GM23248 (cell line): Measurements from ENCODE around the gene ATF6. TPM values are rescaled to one million over a fixed set of nuclear protein-coding genes. Genes with fewer than 3 reads are reported as not detected.
A peak's percentile ranks its signal among the peaks of the same experiment; 100 is the strongest.
"Not testable (repeated sequence)": the region's sequence is repeated elsewhere in the genome, so short reads cannot be mapped to it uniquely, and the experiment has no call there.

Experiments
- DNase-seq: peaks from one replicate; pipeline ENCODE4 v3.0.0-alpha.2; 2015
- H2AFZ ChIP-seq: fragments of 200-600 bp; sonication (generic); 2 replicates; pipeline ENCODE4 v1.6.1; 2016; ENCODE audit warnings: antibody characterized with exemption
- H3F3A ChIP-seq: fragments of 200-600 bp; sonication (generic); 2 replicates; pipeline ENCODE4 v1.6.1; 2016; ENCODE audit warnings: mild to moderate bottlenecking, antibody characterized with exemption, mixed run types; ENCODE audit not compliant: insufficient read depth
- H3K27ac ChIP-seq: fragments of 200-600 bp; sonication (generic); 2 replicates; pipeline ENCODE4 v1.5.1; 2016; ENCODE audit warnings: mild to moderate bottlenecking
- H3K27me3 ChIP-seq: fragments of 200-600 bp; sonication (generic); replicated peaks from 2 replicates; pipeline ENCODE4 v1.6.1; 2016; ENCODE audit warnings: mild to moderate bottlenecking; ENCODE audit not compliant: insufficient read depth
- H3K36me3 ChIP-seq: fragments of 200-600 bp; sonication (generic); 2 replicates; pipeline ENCODE4 v1.6.1; 2016; ENCODE audit warnings: low read depth, mild to moderate bottlenecking
- H3K4me1 ChIP-seq: fragments of 200-600 bp; sonication (generic); 2 replicates; pipeline ENCODE4 v1.6.1; 2016; ENCODE audit warnings: mild to moderate bottlenecking; ENCODE audit not compliant: insufficient read depth
- H3K4me2 ChIP-seq: fragments of 200-600 bp; sonication (generic); one replicate; pipeline ENCODE4 v1.6.1; 2016; ENCODE audit warnings: mild to moderate bottlenecking; ENCODE audit not compliant: unreplicated experiment
- H3K4me3 ChIP-seq: fragments of 200-600 bp; sonication (generic); 2 replicates; pipeline ENCODE4 v1.5.1; 2016; ENCODE audit warnings: mild to moderate bottlenecking
- H3K79me2 ChIP-seq: fragments of 200-600 bp; sonication (generic); 2 replicates; pipeline ENCODE4 v1.6.1; 2016; ENCODE audit warnings: mild to moderate bottlenecking; ENCODE audit not compliant: insufficient read depth
- H3K9ac ChIP-seq: fragments of 200-600 bp; sonication (generic); 2 replicates; pipeline ENCODE4 v1.6.1; 2016; ENCODE audit warnings: mild to moderate bottlenecking
- H3K9me2 ChIP-seq: fragments of 200-600 bp; sonication (generic); 2 replicates; pipeline ENCODE4 v1.6.1; 2016; ENCODE audit warnings: mixed run types, mild to moderate bottlenecking, moderate library complexity; ENCODE audit not compliant: insufficient read depth
- H3K9me3 ChIP-seq: fragments of 200-600 bp; sonication (generic); one replicate; pipeline ENCODE4 v1.6.1; 2017; ENCODE audit warnings: low read depth
- H4K20me1 ChIP-seq: fragments of 200-600 bp; sonication (generic); 2 replicates; pipeline ENCODE4 v1.6.0; 2016; ENCODE audit not compliant: insufficient read depth
- EZH2 ChIP-seq: fragments of 200-600 bp; sonication (generic); IDR thresholded peaks from 2 replicates; pipeline ENCODE4 v1.6.1; 2018; ENCODE audit warnings: antibody characterized with exemption, mild to moderate bottlenecking; ENCODE audit not compliant: insufficient read depth, poor library complexity, severe bottlenecking
- EZH2phosphoT487 ChIP-seq: fragments of 200-600 bp; sonication (generic); IDR thresholded peaks from 2 replicates; pipeline ENCODE4 v1.6.1; 2018; ENCODE audit warnings: antibody characterized with exemption, moderate library complexity, mild to moderate bottlenecking, low read depth; ENCODE audit not compliant: insufficient read depth
- WGBS, 2 experiments: methylation state at CpG; one replicate each; pipeline ENCODE4 v1.1.6; 2015 to 2017; ENCODE audit warnings: low lambda C conversion rate in 2 of 2, low coverage in 1 of 2; ENCODE audit errors: missing lambda C conversion rate in 2 of 2; 5-methylcytosine and 5-hydroxymethylcytosine counted together
- in situ Hi-C: fragments of 300-500 bp; cut with MboI; formaldehyde crosslinking; loops from 2 replicates; pipeline ENCODE4 v1.15.0; 2020
- polyA plus RNA-seq: library from polyadenylated mRNA; unstranded; fragments of >200 nt; fragmentation: Nextera tagmentation; extraction: Ambion mirVana; gene quantifications from 2 replicates; pipeline ENCODE4 v1.2.1, GENCODE V29; 2016
- total RNA-seq: library from RNA; depleted of rRNA; stranded (reverse); fragments of >200 nt; shearing (Covaris generic); gene quantifications from 2 replicates; pipeline ENCODE4 v1.2.3, GENCODE V29; 2014

Gene ATF6
- total and polyA plus RNA-seq, 2 experiments from 2014 or later: 14.8 to 19.8 TPM

- Histone ChIP-seq H3K27me3 (no peaks in the 10 kb centered on the region), H3K4me1 (peaks cover 31% of the 10 kb centered on the region), H3F3A (peaks cover 36% of the 10 kb centered on the region), H3K9ac (peak within 1 kb of the TSS; percentile 54), H3K9me2 (no peaks in the 10 kb centered on the region), H4K20me1 (no peaks in the 10 kb centered on the region), H3K4me3 (0 out of 2 replicates have a peak within 1 kb of the TSS, but pooled peaks have one; percentile 10), H3K9me3 (no peaks in the 10 kb centered on the region), H2AFZ (no peak within 1 kb of the TSS), H3K36me3 (no peaks in the 10 kb centered on the region), H3K27ac (peak within 1 kb of the TSS; percentile 90), H3K4me2 (peak within 1 kb of the TSS; percentile 78), H3K79me2 (no peaks in the 10 kb centered on the region)
- in situ Hi-C loops: no loop called here
- no peak for DNase-seq
- 38 to 40% methylated on average over 3 to 4 of the region's 4 CpGs for WGBS, 2 experiments
- TF ChIP-seq EZH2phosphoT487 (no peak), EZH2 (no peak)
These were observed 45.0 kb upstream of the ATF6 start, which contains the start of gene FCRLB for GRCh38 chr1:161720956-161721737. TSS of gene FCRLB (plus strand) at chr1:161721544. CDS start at chr1:161722673, 1,129 bp downstream.

- no peaks in the 10 kb centered on the region for H3K9me3 ChIP-seq
- H3K27me3 ChIP-seq: no peaks in the 10 kb centered on the region
- peak; percentile 97 for DNase-seq
- no peaks in the 10 kb centered on the region for H3K36me3 ChIP-seq
- no peak overlapping the region for H2AFZ ChIP-seq
- H3K4me1 ChIP-seq: peaks cover 31% of the 10 kb centered on the region
- WGBS, 2 experiments: 25 to 26% methylated on average over 8 of the region's 8 CpGs
- TF ChIP-seq EZH2: no peak
- no peak for TF ChIP-seq EZH2phosphoT487
- peaks cover 36% of the 10 kb centered on the region for H3F3A ChIP-seq
- no peaks in the 10 kb centered on the region for H3K79me2 ChIP-seq
- peak overlapping the region; percentile 54 for H3K9ac ChIP-seq
- H4K20me1 ChIP-seq: no peaks in the 10 kb centered on the region
- 0 out of 2 replicates have a peak overlapping the region, but pooled peaks have one; percentile 10 for H3K4me3 ChIP-seq
- in situ Hi-C loops: no loop called here
- H3K9me2 ChIP-seq: no peaks in the 10 kb centered on the region
- peak overlapping the region; percentile 90 for H3K27ac ChIP-seq
- peak overlapping the region; percentile 78 for H3K4me2 ChIP-seq
These were observed 44.3 kb upstream of the ATF6 start for GRCh38 chr1:161721738-161722343.

DNA sequence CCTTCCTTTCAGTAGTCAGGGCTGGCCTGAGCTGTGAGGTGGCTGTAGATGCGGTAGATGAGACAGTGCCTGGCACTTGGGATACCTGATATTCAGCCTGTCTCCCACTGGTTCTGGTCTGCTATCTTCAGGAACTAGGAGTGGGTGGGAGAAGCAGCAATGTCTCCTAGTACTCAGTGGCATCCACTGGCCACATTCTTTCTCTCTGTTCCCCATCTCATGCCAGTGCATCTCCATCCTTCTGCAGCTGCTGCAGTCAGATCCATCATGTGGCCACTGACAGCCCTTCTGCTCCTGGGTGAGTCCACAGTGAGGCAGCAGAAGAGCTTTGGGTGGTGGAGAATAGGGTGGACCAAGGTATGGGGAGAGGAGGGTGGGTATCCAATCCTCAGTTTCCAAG lies 43.7 kb upstream of the ATF6 start:
- no peaks in the 10 kb centered on the region for H3K79me2 ChIP-seq
- no peaks in the 10 kb centered on the region for H3K27me3 ChIP-seq
- peaks cover 36% of the 10 kb centered on the region for H3F3A ChIP-seq
- H3K27ac ChIP-seq: peak overlapping the region; percentile 90
- no peak overlapping the region for H3K4me3 ChIP-seq
- no peak overlapping the region for H2AFZ ChIP-seq
- WGBS, 2 experiments: 91 to 100% methylated on average over 1 of the region's 1 CpG
- H3K9ac ChIP-seq: no peak overlapping the region
- no peaks in the 10 kb centered on the region for H3K9me2 ChIP-seq
- no peaks in the 10 kb centered on the region for H3K9me3 ChIP-seq
- no peak for TF ChIP-seq EZH2phosphoT487
- no peak for TF ChIP-seq EZH2
- in situ Hi-C loops: no loop called here
- H4K20me1 ChIP-seq: no peaks in the 10 kb centered on the region
- H3K4me2 ChIP-seq: peak overlapping the region; percentile 63
- peaks cover 31% of the 10 kb centered on the region for H3K4me1 ChIP-seq
- no peak for DNase-seq
- H3K36me3 ChIP-seq: no peaks in the 10 kb centered on the region

- no peaks in the 10 kb centered on the region for H3K27me3 ChIP-seq
These were observed 42.5 kb upstream of the ATF6 start for GRCh38 chr1:161723459-161724141.

DNA sequence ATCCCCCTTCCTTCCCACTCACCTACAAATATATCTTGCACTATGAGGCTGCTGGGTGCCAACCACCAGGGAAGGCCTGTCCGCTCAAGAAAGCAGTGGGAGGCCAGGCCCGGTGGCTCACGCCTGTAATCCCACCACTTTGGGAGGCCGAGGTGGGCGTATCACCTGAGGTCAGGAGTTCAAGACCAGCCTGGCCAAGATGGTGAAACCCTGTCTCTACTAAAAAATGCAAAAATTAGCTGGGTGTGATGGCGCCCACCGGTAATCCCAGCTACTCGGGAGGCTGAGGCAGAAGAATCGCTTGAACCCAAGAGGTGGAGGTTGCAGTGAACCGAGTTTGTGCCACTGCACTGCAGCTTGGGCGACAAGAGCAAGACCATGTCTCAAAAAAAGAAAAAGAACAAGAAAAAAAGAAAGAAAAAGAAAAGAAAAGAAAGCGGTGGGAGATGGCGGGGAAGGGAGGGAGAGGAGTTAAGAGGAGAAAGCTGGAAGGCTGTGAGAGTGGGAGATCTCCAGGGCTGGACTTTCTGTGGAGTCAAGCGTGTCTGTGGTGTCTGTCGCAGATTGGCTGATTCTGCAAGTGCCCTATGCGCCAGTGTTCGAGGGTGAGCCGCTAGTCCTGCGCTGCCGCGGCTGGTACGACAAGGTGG lies 40.7 kb upstream of the ATF6 start:
- H2AFZ ChIP-seq: peak overlapping the region; percentile 74

More at GRCh38 chr1:161723459-161724141, 42.5 kb upstream of the ATF6 start:
- no peak overlapping the region for H3K27ac ChIP-seq
- H3K9me3 ChIP-seq: no peaks in the 10 kb centered on the region
- H3K36me3 ChIP-seq: no peaks in the 10 kb centered on the region
- H3K4me2 ChIP-seq: no peak overlapping the region
- no peak overlapping the region for H3K9ac ChIP-seq
- H4K20me1 ChIP-seq: no peaks in the 10 kb centered on the region
- peaks cover 36% of the 10 kb centered on the region for H3F3A ChIP-seq
- TF ChIP-seq EZH2phosphoT487 (no peak), EZH2 (no peak)
- DNase-seq: no peak
- no peak overlapping the region for H3K4me3 ChIP-seq
- H3K79me2 ChIP-seq: no peaks in the 10 kb centered on the region
- H2AFZ ChIP-seq: no peak overlapping the region
- 94 to 96% methylated on average over 8 of the region's 8 CpGs for WGBS, 2 experiments
- no peaks in the 10 kb centered on the region for H3K9me2 ChIP-seq
- in situ Hi-C loops: no loop called here
- H3K4me1 ChIP-seq: peaks cover 36% of the 10 kb centered on the region

More for the DNA sequence above, 40.7 kb upstream of the ATF6 start:
- H3K9me2 ChIP-seq, H3K36me3 ChIP-seq, H3K27me3 ChIP-seq, in situ Hi-C loops, H3K9me3 ChIP-seq, H3K79me2 ChIP-seq, DNase-seq, H4K20me1 ChIP-seq: not testable (repeated sequence)
- peak overlapping the region; percentile 97 for H3K27ac ChIP-seq
- H3K9ac ChIP-seq: peak overlapping the region; percentile 96
- 46 to 48% methylated on average over 22 of the region's 22 CpGs for WGBS, 2 experiments
- H3F3A ChIP-seq: peaks cover 42% of the 10 kb centered on the region
- H3K4me1 ChIP-seq: peaks cover 46% of the 10 kb centered on the region
- H3K4me2 ChIP-seq: peak overlapping the region; percentile 88
- peak overlapping the region; percentile 79 for H3K4me3 ChIP-seq
